ENCODE measurements around the gene TIAM2. TPM values are rescaled to one million over a fixed set of nuclear protein-coding genes. Genes with fewer than 3 reads are reported as not detected.

Gene TIAM2
- total RNA-seq, 4 donors from 2014 or later: 4.2 to 12.7 (median 7.5) TPM

GRCh38 chr6:155042983-155043382, 47.9 kb downstream of the TIAM2 start:
- H3K36me3 ChIP-seq: no peaks in the 10 kb centered on the region
- H3K9me3 ChIP-seq: no peaks in the 10 kb centered on the region
- in situ Hi-C loops (cut with MboI; ENCODE audit: low pct_ligation_motif_present in 1 of 4, low pct_unique_long_range_greater_than_20kb in 1 of 4, low sequenced_read_pairs in 3 of 4): no loop called here
- H3K4me1 ChIP-seq: no peaks in the 10 kb centered on the region
- 67 to 100% methylated on average over 1 to 2 of the region's 2 CpGs for WGBS, 2 donors (ENCODE audit: low coverage in 1 of 2)
- no peak for DNase-seq
- no peak overlapping the region for H3K27ac ChIP-seq
- TF ChIP-seq, protein P1, sequence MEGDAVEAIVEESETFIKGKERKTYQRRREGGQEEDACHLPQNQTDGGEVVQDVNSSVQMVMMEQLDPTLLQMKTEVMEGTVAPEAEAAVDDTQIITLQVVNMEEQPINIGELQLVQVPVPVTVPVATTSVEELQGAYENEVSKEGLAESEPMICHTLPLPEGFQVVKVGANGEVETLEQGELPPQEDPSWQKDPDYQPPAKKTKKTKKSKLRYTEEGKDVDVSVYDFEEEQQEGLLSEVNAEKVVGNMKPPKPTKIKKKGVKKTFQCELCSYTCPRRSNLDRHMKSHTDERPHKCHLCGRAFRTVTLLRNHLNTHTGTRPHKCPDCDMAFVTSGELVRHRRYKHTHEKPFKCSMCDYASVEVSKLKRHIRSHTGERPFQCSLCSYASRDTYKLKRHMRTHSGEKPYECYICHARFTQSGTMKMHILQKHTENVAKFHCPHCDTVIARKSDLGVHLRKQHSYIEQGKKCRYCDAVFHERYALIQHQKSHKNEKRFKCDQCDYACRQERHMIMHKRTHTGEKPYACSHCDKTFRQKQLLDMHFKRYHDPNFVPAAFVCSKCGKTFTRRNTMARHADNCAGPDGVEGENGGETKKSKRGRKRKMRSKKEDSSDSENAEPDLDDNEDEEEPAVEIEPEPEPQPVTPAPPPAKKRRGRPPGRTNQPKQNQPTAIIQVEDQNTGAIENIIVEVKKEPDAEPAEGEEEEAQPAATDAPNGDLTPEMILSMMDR (IDR thresholded peaks at IDR 0.05): no peak
- TF ChIP-seq POLR2AphosphoS5 (IDR thresholded peaks at IDR 0.05) (no peak), EP300 (IDR thresholded peaks at IDR 0.05; ENCODE audit: low read depth) (no peak), POLR2A (IDR thresholded peaks at IDR 0.05) (no peak)
- H3K4me3 ChIP-seq: no peak overlapping the region
- H3K27me3 ChIP-seq: no peaks in the 10 kb centered on the region
- intact Hi-C loops (cut with DNase I; ENCODE audit: low total_unique reads): no loop called here

GRCh38 chr6:155045561-155046404, 50.7 kb downstream of the TIAM2 start:
- no peak for TF ChIP-seq EP300 (IDR thresholded peaks at IDR 0.05; ENCODE audit: low read depth)
- TF ChIP-seq POLR2AphosphoS5 (IDR thresholded peaks at IDR 0.05): no peak
- TF ChIP-seq, protein P1 (IDR thresholded peaks at IDR 0.05): no peak
- TF ChIP-seq POLR2A (IDR thresholded peaks at IDR 0.05): no peak
- no peaks in the 10 kb centered on the region for H3K27me3 ChIP-seq
- no peaks in the 10 kb centered on the region for H3K4me1 ChIP-seq
- in situ Hi-C loops (cut with MboI; ENCODE audit: low pct_ligation_motif_present in 1 of 4, low pct_unique_long_range_greater_than_20kb in 1 of 4, low sequenced_read_pairs in 3 of 4): no loop called here
- 65 to 73% methylated on average over 6 to 9 of the region's 9 CpGs for WGBS, 2 donors (ENCODE audit: low coverage in 1 of 2)
- H3K9me3 ChIP-seq: no peaks in the 10 kb centered on the region
- no peaks in the 10 kb centered on the region for H3K36me3 ChIP-seq
- H3K4me3 ChIP-seq: no peak overlapping the region
- intact Hi-C loops (cut with DNase I; ENCODE audit: low total_unique reads): no loop called here
- DNase-seq: no peak
- H3K27ac ChIP-seq: no peak overlapping the region

GRCh38 chr6:155047523-155047922, 52.4 kb downstream of the TIAM2 start:
- H3K4me3 ChIP-seq: no peak overlapping the region
- H3K27me3 ChIP-seq: no peaks in the 10 kb centered on the region
- no peaks in the 10 kb centered on the region for H3K36me3 ChIP-seq
- no peak overlapping the region for H3K27ac ChIP-seq
- no peak for DNase-seq
- H3K9me3 ChIP-seq: no peaks in the 10 kb centered on the region
- WGBS, 2 donors (ENCODE audit: low coverage in 1 of 2): 91 to 100% methylated on average over 1 to 7 of the region's 7 CpGs
- TF ChIP-seq EP300 (IDR thresholded peaks at IDR 0.05; ENCODE audit: low read depth): no peak
- TF ChIP-seq POLR2A (IDR thresholded peaks at IDR 0.05): no peak
- TF ChIP-seq POLR2AphosphoS5 (IDR thresholded peaks at IDR 0.05): no peak
- TF ChIP-seq, protein P1 (IDR thresholded peaks at IDR 0.05): no peak
- intact Hi-C loops (cut with DNase I; ENCODE audit: low total_unique reads): no loop called here
- no peaks in the 10 kb centered on the region for H3K4me1 ChIP-seq
- in situ Hi-C loops (cut with MboI; ENCODE audit: low pct_ligation_motif_present in 1 of 4, low pct_unique_long_range_greater_than_20kb in 1 of 4, low sequenced_read_pairs in 3 of 4): no loop called here

GRCh38 chr6:155050311-155050710, 55.2 kb downstream of the TIAM2 start:
- Histone ChIP-seq H3K27me3 (no peaks in the 10 kb centered on the region), H3K27ac (no peak overlapping the region), H3K4me1 (no peaks in the 10 kb centered on the region), H3K9me3 (no peaks in the 10 kb centered on the region), H3K36me3 (no peaks in the 10 kb centered on the region), H3K4me3 (no peak overlapping the region)
- DNase-seq: no peak
- in situ Hi-C loops (cut with MboI; ENCODE audit: low pct_ligation_motif_present in 1 of 4, low pct_unique_long_range_greater_than_20kb in 1 of 4, low sequenced_read_pairs in 3 of 4): no loop called here
- TF ChIP-seq POLR2AphosphoS5 (IDR thresholded peaks at IDR 0.05): no peak
- TF ChIP-seq, protein P1 (IDR thresholded peaks at IDR 0.05): no peak
- no peak for TF ChIP-seq POLR2A (IDR thresholded peaks at IDR 0.05)
- TF ChIP-seq EP300 (IDR thresholded peaks at IDR 0.05; ENCODE audit: low read depth): no peak
- intact Hi-C loops (cut with DNase I; ENCODE audit: low total_unique reads): no loop called here
- WGBS, 2 donors (ENCODE audit: low coverage in 1 of 2): 70 to 81% methylated on average over 5 of the region's 5 CpGs

Data from transverse colon (tissue), 4 donors.